ENCODE data around the gene DAGLA.

DNA sequence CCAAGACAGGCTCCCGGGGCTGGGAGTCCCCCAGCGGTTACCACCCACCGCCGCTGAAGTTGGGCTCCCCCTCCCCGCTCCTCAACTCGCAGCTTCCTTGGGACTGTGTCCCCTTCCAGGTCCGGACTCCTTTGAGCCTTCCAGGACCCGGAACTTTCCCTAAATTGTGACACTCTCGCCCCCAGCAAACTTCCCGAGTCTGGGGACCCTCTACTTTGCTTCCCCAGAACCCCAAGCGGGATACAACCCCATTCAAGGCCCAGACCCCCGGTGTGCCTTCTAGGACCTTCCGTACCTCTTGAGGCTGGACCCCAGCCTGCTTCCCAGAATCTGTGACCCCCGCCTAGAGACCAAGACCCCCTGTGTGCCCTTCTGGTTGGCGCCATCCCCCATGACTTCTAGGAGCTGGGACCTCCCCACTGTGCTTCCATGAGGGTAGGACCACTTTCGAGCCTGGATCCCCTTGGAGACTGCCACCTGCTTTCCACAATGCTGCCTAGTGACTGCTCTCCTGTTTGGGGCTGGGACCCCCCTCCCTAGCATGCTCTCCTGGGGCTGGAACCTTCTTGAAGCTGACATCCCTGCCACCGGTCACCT, 72.8 kb downstream of the DAGLA start:
- TF ChIP-seq, protein P1, sequence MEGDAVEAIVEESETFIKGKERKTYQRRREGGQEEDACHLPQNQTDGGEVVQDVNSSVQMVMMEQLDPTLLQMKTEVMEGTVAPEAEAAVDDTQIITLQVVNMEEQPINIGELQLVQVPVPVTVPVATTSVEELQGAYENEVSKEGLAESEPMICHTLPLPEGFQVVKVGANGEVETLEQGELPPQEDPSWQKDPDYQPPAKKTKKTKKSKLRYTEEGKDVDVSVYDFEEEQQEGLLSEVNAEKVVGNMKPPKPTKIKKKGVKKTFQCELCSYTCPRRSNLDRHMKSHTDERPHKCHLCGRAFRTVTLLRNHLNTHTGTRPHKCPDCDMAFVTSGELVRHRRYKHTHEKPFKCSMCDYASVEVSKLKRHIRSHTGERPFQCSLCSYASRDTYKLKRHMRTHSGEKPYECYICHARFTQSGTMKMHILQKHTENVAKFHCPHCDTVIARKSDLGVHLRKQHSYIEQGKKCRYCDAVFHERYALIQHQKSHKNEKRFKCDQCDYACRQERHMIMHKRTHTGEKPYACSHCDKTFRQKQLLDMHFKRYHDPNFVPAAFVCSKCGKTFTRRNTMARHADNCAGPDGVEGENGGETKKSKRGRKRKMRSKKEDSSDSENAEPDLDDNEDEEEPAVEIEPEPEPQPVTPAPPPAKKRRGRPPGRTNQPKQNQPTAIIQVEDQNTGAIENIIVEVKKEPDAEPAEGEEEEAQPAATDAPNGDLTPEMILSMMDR (IDR thresholded peaks at IDR 0.05; ENCODE audit: low read length), result no peak
- TF ChIP-seq EZH2phosphoT487 (IDR thresholded peaks at IDR 0.05; ENCODE audit: low read length) (no peak), EZH2 (optimal IDR thresholded peaks at IDR 0.05; ENCODE audit: low read depth, low read length) (no peak)

Measured in MM.1S (cell line).